LoVo (cell line): ENCODE data around the gene NABP2.

Experiments
- DNase-seq: peaks from one replicate; pipeline ENCODE4 v3.0.0-alpha.2; 2016; ENCODE audit warnings: low spot score

The NABP2 gene

DNA sequence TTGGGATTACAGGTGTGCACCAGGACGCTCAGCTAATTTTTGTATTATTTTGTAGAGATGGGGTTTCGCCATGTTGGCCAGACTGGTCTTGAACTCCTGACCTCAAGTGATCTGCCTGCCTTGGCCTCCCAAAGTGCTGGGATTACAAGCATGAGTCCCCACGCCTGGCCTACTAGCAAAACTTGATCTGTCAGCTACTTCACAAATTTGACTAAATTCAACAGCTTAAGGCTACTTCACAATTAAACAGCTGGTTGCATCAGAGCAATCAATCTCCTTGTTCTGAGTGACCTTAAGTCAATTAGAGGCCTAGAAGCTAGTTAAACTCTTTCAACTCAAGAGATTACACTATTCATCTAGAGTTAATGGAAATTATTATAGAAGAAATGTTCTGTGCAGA lies 54.8 kb downstream of the NABP2 start:
- no peak for DNase-seq
